T-cell (primary cell): ENCODE data around the gene MAN2B1. TPM values are rescaled to one million over a fixed set of nuclear protein-coding genes. Genes with fewer than 3 reads are reported as not detected.

Source experiments
- ATAC-seq, 4 experiments: fragments of 200-7000 bp in 3 of 4; fragments of 150-1000 bp in 1 of 4; cut with Tn5 transposase; replicated peaks in 1 of 4; 1 replicate in 3 of 4; 2 replicates in 1 of 4; pipeline ENCODE4 v1.10.0; 2021; ENCODE audit warnings: moderate library complexity in 3 of 4, mild to moderate bottlenecking in 2 of 4, moderate number of reproducible peaks in 1 of 4
- CTCF ChIA-PET, 2 donors: fragments of 300-600 bp; sonication (Branson Sonifier 250); formaldehyde crosslinking; loops; one replicate each; lab custom pipeline; 2022; ENCODE audit warnings: antibody characterized with exemption in 2 of 2; lab: Charles Lee
- POLR2A ChIA-PET, 2 donors: fragments of 300-600 bp; sonication (Branson Sonifier 250); formaldehyde crosslinking; loops; one replicate each; lab custom pipeline; 2022; ENCODE audit warnings: antibody characterized with exemption in 2 of 2; lab: Charles Lee
- DNase-seq, 35 experiments: peaks; one replicate each; pipeline versions ENCODE4 v3.0.0 to v3.0.0-alpha.2; 2013 to 2023
- H3K27ac ChIP-seq: one replicate; pipeline ENCODE4 v1.5.1; 2013; ENCODE audit warnings: low read length
- H3K27me3 ChIP-seq, 2 experiments: replicated peaks in 1 of 2; 1 replicate in 1 of 2; 2 replicates in 1 of 2; pipeline versions ENCODE4 v1.6.1 to v1.7.0; 2013; ENCODE audit warnings: low read length in 1 of 2, mixed read lengths in 1 of 2; ENCODE audit not compliant: control insufficient read depth in 2 of 2, insufficient read depth in 2 of 2; ENCODE audit errors: extremely low read depth in 1 of 2
- H3K36me3 ChIP-seq, 2 donors: 1 replicate in 1 of 2; 2 replicates in 1 of 2; pipeline versions ENCODE4 v1.6.1 to v1.7.0; 2013; ENCODE audit warnings: low read length in 1 of 2; ENCODE audit not compliant: control insufficient read depth in 2 of 2, insufficient read depth in 1 of 2; ENCODE audit errors: extremely low read depth in 1 of 2
- H3K4me1 ChIP-seq, 2 experiments: 1 replicate in 1 of 2; 2 replicates in 1 of 2; pipeline versions ENCODE4 v1.6.1 to v1.7.0; 2013; ENCODE audit warnings: low read length in 2 of 2, mixed read lengths in 1 of 2; ENCODE audit not compliant: insufficient read depth in 2 of 2, control insufficient read depth in 1 of 2; ENCODE audit errors: extremely low read depth in 1 of 2
- H3K4me3 ChIP-seq, 2 donors: 1 replicate in 1 of 2; 2 replicates in 1 of 2; pipeline versions ENCODE4 v1.5.1 to v1.7.0; 2013; ENCODE audit warnings: mild to moderate bottlenecking in 2 of 2, low read length in 1 of 2, moderate library complexity in 1 of 2; ENCODE audit not compliant: control insufficient read depth in 1 of 2; ENCODE audit errors: extremely low read depth in 1 of 2
- H3K9me3 ChIP-seq: 2 replicates; pipeline ENCODE4 v1.7.0; 2013
- H3K27ac Mint-ChIP-seq, 2 donors: one replicate each; pipeline ENCODE4 v1.8.0; 2020 to 2021; ENCODE audit warnings: mild to moderate bottlenecking in 2 of 2, mixed read lengths in 2 of 2
- H3K27me3 Mint-ChIP-seq, 2 donors: one replicate each; pipeline ENCODE4 v1.8.0; 2021 to 2022; ENCODE audit warnings: mixed read lengths in 2 of 2
- H3K36me3 Mint-ChIP-seq: one replicate; pipeline ENCODE4 v1.8.0; 2021; ENCODE audit warnings: mixed read lengths
- H3K4me1 Mint-ChIP-seq, 3 donors: one replicate each; pipeline ENCODE4 v1.8.0; 2020 to 2022; ENCODE audit warnings: mixed read lengths in 3 of 3, mild to moderate bottlenecking in 1 of 3
- H3K4me3 Mint-ChIP-seq, 3 donors: one replicate each; pipeline ENCODE4 v1.8.0; 2020 to 2022; ENCODE audit warnings: mild to moderate bottlenecking in 3 of 3, mixed read lengths in 3 of 3, moderate library complexity in 3 of 3
- H3K9me3 Mint-ChIP-seq, 3 donors: one replicate each; pipeline ENCODE4 v1.8.0; 2020 to 2022; ENCODE audit warnings: mixed read lengths in 3 of 3
- WGBS: methylation state at CpG from one replicate; pipeline ENCODE4 v1.1.5; 2013; ENCODE audit warnings: missing lambda C conversion rate; ENCODE audit not compliant: insufficient coverage; 5-methylcytosine and 5-hydroxymethylcytosine counted together
- total RNA-seq, 35 experiments: library from RNA in 6 of 35; stranded (reverse) in 6 of 35; fragments of 120-200 nt in 1 of 35; gene quantifications; one replicate each; pipeline versions ENCODE4 v1.2.1 to v1.2.4 and lab custom pipeline; 2013 to 2026

MAN2B1 gene
- total RNA-seq, 5 donors from 2014 or later (not counting 1 experiment from before 2014, with no cell fraction given) = 96.0 to 159 (median 149) TPM

DNA sequence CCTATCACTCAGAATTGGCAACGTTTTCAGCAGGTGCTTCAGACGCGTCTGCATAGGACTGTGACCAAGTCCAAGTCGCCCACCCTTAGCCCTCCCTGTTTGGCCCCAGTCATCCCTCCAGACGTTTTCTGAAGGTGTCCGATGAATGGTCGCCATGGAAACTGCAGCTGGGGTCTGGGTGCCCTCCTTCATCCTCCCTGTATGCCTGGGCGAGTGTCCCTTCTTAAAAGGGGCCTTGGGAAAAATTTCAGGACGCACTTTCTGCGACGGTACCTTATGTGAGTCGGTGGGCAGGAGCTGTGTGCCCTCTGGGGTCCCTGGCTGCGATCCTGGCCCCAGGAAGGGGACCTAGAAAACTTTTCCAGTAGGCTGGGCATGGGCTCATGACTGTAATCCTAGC is 25.1 kb downstream of the MAN2B1 start:
- Histone ChIP-seq H3K36me3 (peaks cover 0 to 4% of the 10 kb centered on the region in 2 donors), H3K9me3 (no peaks in the 10 kb centered on the region), H3K27me3 (no peaks in the 10 kb centered on the region), H3K4me3 (no peak overlapping the region), H3K27ac (no peak overlapping the region), H3K4me1 (peaks cover 0 to 14% of the 10 kb centered on the region in 2 experiments)
- ATAC-seq (no peak), DNase-seq (no peak)
- no peaks in the 10 kb centered on the region for H3K36me3 Mint-ChIP-seq
- no peak overlapping the region for H3K27ac Mint-ChIP-seq
- 88% methylated on average over 13 of the region's 13 CpGs for WGBS
- H3K4me3 Mint-ChIP-seq = no peak overlapping the region
- peaks cover 14 to 17% (median 14%) of the 10 kb centered on the region in 3 donors for H3K4me1 Mint-ChIP-seq
- H3K9me3 Mint-ChIP-seq = no peaks in the 10 kb centered on the region
- CTCF ChIA-PET = interaction anchor here in 1 of 2 donors (0.7 kb wide), 1 partner anchor 10 kb away, joined by 4 read pairs; no protein-coding TSS in a partner anchor
- H3K27me3 Mint-ChIP-seq = no peaks in the 10 kb centered on the region
- POLR2A ChIA-PET = no interaction called here

DNA sequence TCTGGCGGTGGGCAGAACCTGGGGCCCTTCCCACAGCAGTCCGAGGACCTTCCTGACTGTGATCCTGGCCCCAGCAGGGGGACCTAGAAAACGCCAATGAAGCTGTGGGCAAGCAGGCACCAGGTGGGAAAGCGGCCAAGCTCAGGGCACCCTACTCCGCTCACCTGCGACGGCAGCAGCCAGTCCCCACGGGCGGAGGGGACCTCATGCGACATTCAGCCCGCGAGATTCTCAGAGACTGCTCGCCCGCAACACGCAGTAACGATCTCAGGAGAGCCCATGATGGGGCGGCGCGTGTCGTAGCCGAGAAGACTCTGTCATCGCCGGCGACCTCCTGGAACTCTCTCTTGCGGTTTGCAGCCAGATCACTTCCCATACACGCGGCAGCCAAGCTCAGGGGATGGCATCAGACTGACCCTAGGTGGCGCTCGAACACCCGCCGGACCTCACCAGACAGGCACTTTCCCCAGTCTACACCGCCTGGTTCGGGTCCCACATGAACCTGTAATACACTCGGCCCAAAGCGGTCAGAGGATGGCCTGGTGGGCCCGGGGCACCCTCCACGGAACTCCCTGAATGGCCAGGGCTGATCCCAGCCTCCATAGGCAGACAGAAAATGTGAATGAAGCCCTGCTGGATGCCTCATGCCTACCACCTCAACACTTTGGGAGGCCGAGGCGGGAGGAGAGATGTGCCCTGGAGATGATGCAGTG is 26.5 kb downstream of the MAN2B1 start:
- peaks cover 22 to 23% (median 23%) of the 10 kb centered on the region in 3 donors for H3K4me1 Mint-ChIP-seq
- DNase-seq (peak; percentile 61 to 88 (median 74)), ATAC-seq (peak; percentile 83 to 94 (median 90))
- ChIA-PET POLR2A (interaction anchor here (0.5 to 0.7 kb wide), 4 partner anchors 9 to 102 kb away, joined by 3 to 12 read pairs (median 5); no protein-coding TSS in a partner anchor), CTCF (interaction anchor here in 1 of 2 donors (0.6 to 1.3 kb wide), 6 partner anchors 9 to 56 kb away, joined by 3 to 11 read pairs (median 4); partner anchors contain the start of genes FBXW9, MAN2B1, WDR83 and ZNF490)
- no peaks in the 10 kb centered on the region for H3K27me3 ChIP-seq
- H3K9me3 Mint-ChIP-seq = no peaks in the 10 kb centered on the region
- peak overlapping the region; percentile 19 to 26 for H3K4me3 ChIP-seq
- peaks cover 2 to 21% of the 10 kb centered on the region in 2 experiments for H3K4me1 ChIP-seq
- no peaks in the 10 kb centered on the region for H3K36me3 Mint-ChIP-seq
- peak overlapping the region; percentile 44 to 71 for H3K27ac Mint-ChIP-seq
- WGBS = 10% methylated on average over 37 of the region's 39 CpGs
- peaks cover 0 to 4% of the 10 kb centered on the region in 2 donors for H3K36me3 ChIP-seq
- no peaks in the 10 kb centered on the region for H3K9me3 ChIP-seq
- no peak overlapping the region for H3K27ac ChIP-seq
- H3K27me3 Mint-ChIP-seq = no peaks in the 10 kb centered on the region
- H3K4me3 Mint-ChIP-seq = peak overlapping the region; percentile 58 to 76 (median 75)

DNA sequence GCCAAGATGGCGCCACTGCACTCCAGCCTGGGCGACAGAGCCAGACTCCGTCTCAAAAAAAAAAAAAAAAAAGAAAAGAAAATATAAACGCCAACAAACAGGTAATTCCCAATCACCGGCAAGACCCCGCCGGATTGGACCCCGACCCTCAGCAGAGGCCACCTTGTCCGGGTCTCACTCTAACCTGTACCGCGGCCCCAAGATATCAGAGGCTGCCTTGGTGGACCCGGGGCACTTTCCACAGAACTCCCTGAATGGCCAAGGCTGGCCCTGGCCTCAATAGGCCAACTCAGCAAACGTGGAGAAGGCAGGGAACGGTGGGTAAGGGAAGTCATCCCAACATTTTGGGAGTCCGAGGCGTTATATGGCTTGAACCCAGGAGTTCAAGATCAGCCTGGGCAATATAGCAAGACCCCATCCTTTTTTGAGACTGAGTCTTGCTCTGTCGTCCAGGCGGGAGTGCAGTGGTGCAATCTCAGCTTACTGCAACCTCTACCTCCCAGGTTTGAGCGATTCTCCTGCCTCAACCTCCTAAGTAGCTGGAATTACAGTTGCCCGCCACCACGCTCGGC is 27.8 kb downstream of the MAN2B1 start:
- Histone ChIP-seq H3K27ac (no peak overlapping the region), H3K36me3 (no peaks in the 10 kb centered on the region), H3K9me3 (no peaks in the 10 kb centered on the region), H3K4me3 (no peak overlapping the region), H3K4me1 (peaks cover 2 to 21% of the 10 kb centered on the region in 2 experiments), H3K27me3 (no peaks in the 10 kb centered on the region)
- ChIA-PET CTCF (no interaction called here), POLR2A (no interaction called here)
- no peak for DNase-seq
- H3K4me1 Mint-ChIP-seq = peaks cover 24 to 26% (median 26%) of the 10 kb centered on the region in 3 donors
- H3K27ac Mint-ChIP-seq = no peak overlapping the region
- no peak overlapping the region for H3K4me3 Mint-ChIP-seq
- ATAC-seq = no peak
- no peaks in the 10 kb centered on the region for H3K27me3 Mint-ChIP-seq
- H3K36me3 Mint-ChIP-seq = peaks cover 1% of the 10 kb centered on the region
- whole genome bisulfite sequencing = 97% methylated on average over 14 of the region's 22 CpGs
- H3K9me3 Mint-ChIP-seq = no peaks in the 10 kb centered on the region

DNA sequence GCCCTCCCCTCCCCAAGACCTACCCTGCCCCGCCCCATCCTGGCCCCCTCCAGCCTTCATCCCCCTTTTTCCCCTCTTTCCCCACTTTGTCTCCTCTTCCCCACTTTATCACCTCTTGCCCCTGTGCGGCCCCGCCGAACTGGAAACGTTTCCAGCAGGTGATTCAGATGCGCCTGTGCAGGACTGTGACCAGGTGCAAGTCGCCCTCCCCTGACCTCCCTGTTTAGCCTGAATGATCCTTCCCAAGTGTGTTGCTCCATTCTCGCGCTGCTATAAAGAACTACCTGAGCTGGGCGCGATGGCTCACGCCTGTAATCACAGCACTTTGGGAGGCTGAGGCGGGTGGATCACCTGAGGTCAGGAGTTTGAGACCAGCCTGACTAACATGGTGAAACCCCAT is 29.9 kb downstream of the MAN2B1 start:
- H3K4me1 Mint-ChIP-seq = peaks cover 24 to 29% (median 26%) of the 10 kb centered on the region in 3 donors
- WGBS = 95% methylated on average over 11 of the region's 13 CpGs
- no peak overlapping the region for H3K4me3 ChIP-seq
- no peaks in the 10 kb centered on the region for H3K9me3 Mint-ChIP-seq
- no peak overlapping the region for H3K4me3 Mint-ChIP-seq
- ATAC-seq (no peak), DNase-seq (no peak)
- CTCF ChIA-PET = no interaction called here
- no peaks in the 10 kb centered on the region for H3K27me3 Mint-ChIP-seq
- peaks cover 8% of the 10 kb centered on the region for H3K36me3 Mint-ChIP-seq
- H3K9me3 ChIP-seq = no peaks in the 10 kb centered on the region
- H3K4me1 ChIP-seq = peaks cover 2 to 21% of the 10 kb centered on the region in 2 experiments
- H3K27ac ChIP-seq = no peak overlapping the region
- no peak overlapping the region for H3K27ac Mint-ChIP-seq
- peaks cover 0 to 5% of the 10 kb centered on the region in 2 donors for H3K36me3 ChIP-seq
- POLR2A ChIA-PET = no interaction called here
- no peaks in the 10 kb centered on the region for H3K27me3 ChIP-seq

DNA sequence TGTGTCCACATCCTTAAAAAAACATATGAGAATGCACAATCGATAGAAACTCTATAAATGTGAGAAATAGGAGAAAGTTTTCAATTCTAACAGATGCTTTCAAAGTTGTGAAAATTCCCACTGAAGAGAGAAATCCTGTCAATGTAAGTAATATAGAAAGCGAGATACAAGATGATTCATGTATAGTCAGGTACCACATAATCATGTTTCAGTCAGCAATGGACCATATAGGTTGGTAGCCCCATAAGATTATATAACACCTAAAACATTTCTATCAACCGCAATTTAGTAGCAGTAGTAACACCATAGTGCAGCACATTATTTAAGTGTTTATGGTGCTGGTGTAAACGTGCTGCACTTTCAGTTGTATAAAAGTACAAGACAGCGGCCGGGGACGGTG is 37.3 kb downstream of the MAN2B1 start:
- H3K27ac Mint-ChIP-seq = no peak overlapping the region
- 60% methylated on average over 1 of the region's 7 CpGs for WGBS
- H3K4me3 Mint-ChIP-seq = no peak overlapping the region
- ATAC-seq (no peak), DNase-seq (no peak)
- no peaks in the 10 kb centered on the region for H3K27me3 Mint-ChIP-seq
- Histone ChIP-seq H3K4me3 (no peak overlapping the region), H3K9me3 (peaks cover 12% of the 10 kb centered on the region), H3K27me3 (no peaks in the 10 kb centered on the region), H3K4me1 (no peaks in the 10 kb centered on the region), H3K27ac (no peak overlapping the region), H3K36me3 (peaks cover 19 to 48% of the 10 kb centered on the region in 2 donors)
- POLR2A ChIA-PET = no interaction called here
- peaks cover 40% of the 10 kb centered on the region for H3K36me3 Mint-ChIP-seq
- CTCF ChIA-PET = interaction anchor here in 1 of 2 donors (0.7 kb wide), 1 partner anchor 40 kb away, joined by 4 read pairs; a partner anchor contains a TSS
- peaks cover 3 to 5% (median 4%) of the 10 kb centered on the region in 3 donors for H3K4me1 Mint-ChIP-seq
- peaks cover 3 to 11% (median 6%) of the 10 kb centered on the region in 3 donors for H3K9me3 Mint-ChIP-seq
